ENCODE results near the gene CCNG2.

Gene CCNG2

DNA sequence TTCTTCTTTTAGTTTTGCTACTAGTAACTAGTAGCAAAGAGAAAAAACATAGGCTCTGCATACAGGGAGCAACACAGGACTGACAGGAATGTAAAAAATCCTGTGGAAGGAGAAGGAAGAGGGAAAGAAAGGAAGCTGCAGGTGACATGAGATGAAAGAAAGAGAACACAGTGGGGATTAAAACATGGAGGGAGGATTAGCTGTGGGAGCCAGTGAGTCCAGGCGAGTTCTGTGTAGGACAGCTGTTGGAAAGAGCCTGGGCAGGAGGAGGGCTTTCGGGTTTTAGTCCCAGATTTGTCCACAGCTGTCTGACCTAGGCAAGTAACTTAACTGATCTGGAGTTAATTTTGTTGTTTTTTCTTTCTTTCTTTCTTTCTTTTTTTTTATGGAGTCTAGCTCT lies 21.6 kb downstream of the CCNG2 start:
- no peak for DNase-seq (ENCODE audit: low read depth in 1 of 2, low spot score in 1 of 2)
- H3K27me3 ChIP-seq (ENCODE audit: insufficient read depth, poor library complexity, severe bottlenecking), result no peaks in the 10 kb centered on the region
- no peak overlapping the region for H3K4me3 ChIP-seq (replicated peaks; ENCODE audit: insufficient read depth, low read length)
- no peak overlapping the region for H3K27ac ChIP-seq (replicated peaks)
- TF ChIP-seq GABPA (IDR thresholded peaks at IDR 0.05; ENCODE audit: low read depth), result no peak
- TF ChIP-seq POLR2AphosphoS5 (IDR thresholded peaks at IDR 0.05; ENCODE audit: low read depth), result no peak
- TF ChIP-seq, protein P1, sequence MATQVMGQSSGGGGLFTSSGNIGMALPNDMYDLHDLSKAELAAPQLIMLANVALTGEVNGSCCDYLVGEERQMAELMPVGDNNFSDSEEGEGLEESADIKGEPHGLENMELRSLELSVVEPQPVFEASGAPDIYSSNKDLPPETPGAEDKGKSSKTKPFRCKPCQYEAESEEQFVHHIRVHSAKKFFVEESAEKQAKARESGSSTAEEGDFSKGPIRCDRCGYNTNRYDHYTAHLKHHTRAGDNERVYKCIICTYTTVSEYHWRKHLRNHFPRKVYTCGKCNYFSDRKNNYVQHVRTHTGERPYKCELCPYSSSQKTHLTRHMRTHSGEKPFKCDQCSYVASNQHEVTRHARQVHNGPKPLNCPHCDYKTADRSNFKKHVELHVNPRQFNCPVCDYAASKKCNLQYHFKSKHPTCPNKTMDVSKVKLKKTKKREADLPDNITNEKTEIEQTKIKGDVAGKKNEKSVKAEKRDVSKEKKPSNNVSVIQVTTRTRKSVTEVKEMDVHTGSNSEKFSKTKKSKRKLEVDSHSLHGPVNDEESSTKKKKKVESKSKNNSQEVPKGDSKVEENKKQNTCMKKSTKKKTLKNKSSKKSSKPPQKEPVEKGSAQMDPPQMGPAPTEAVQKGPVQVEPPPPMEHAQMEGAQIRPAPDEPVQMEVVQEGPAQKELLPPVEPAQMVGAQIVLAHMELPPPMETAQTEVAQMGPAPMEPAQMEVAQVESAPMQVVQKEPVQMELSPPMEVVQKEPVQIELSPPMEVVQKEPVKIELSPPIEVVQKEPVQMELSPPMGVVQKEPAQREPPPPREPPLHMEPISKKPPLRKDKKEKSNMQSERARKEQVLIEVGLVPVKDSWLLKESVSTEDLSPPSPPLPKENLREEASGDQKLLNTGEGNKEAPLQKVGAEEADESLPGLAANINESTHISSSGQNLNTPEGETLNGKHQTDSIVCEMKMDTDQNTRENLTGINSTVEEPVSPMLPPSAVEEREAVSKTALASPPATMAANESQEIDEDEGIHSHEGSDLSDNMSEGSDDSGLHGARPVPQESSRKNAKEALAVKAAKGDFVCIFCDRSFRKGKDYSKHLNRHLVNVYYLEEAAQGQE (IDR thresholded peaks at IDR 0.05; ENCODE audit: insufficient replicate concordance, low read depth), result no peak
- TF ChIP-seq CTCF (IDR thresholded peaks at IDR 0.05; ENCODE audit: insufficient read depth, low read length), result no peak
- TF ChIP-seq SPI1 (IDR thresholded peaks at IDR 0.05; ENCODE audit: borderline replicate concordance, low read depth), result no peak

- H3K27ac ChIP-seq (replicated peaks), result no peak overlapping the region
- TF ChIP-seq, protein P1 (IDR thresholded peaks at IDR 0.05; ENCODE audit: insufficient replicate concordance, low read depth), result no peak
- TF ChIP-seq GABPA (IDR thresholded peaks at IDR 0.05; ENCODE audit: low read depth), result no peak
- H3K4me3 ChIP-seq (replicated peaks; ENCODE audit: insufficient read depth, low read length), result no peak overlapping the region
- no peaks in the 10 kb centered on the region for H3K27me3 ChIP-seq (ENCODE audit: insufficient read depth, poor library complexity, severe bottlenecking)
- no peak for DNase-seq (ENCODE audit: low read depth in 1 of 2, low spot score in 1 of 2)
Measured at GRCh38 chr4:77179519-77179918, 22.5 kb downstream of the CCNG2 start.

- H3K27me3 ChIP-seq (ENCODE audit: insufficient read depth, poor library complexity, severe bottlenecking), result no peaks in the 10 kb centered on the region
Measured at GRCh38 chr4:77181720-77182119, 24.7 kb downstream of the CCNG2 start.

More at GRCh38 chr4:77181720-77182119, 24.7 kb downstream of the CCNG2 start:
- Histone ChIP-seq H3K27ac (replicated peaks) (no peak overlapping the region), H3K4me3 (replicated peaks; ENCODE audit: insufficient read depth, low read length) (no peak overlapping the region)
- TF ChIP-seq, protein P1 (IDR thresholded peaks at IDR 0.05; ENCODE audit: insufficient replicate concordance, low read depth), result no peak
- TF ChIP-seq POLR2AphosphoS5 (IDR thresholded peaks at IDR 0.05; ENCODE audit: low read depth) (no peak), CTCF (IDR thresholded peaks at IDR 0.05; ENCODE audit: insufficient read depth, low read length) (no peak), GABPA (IDR thresholded peaks at IDR 0.05; ENCODE audit: low read depth) (no peak), SPI1 (IDR thresholded peaks at IDR 0.05; ENCODE audit: borderline replicate concordance, low read depth) (no peak)
- no peak for DNase-seq (ENCODE audit: low read depth in 1 of 2, low spot score in 1 of 2)
